Measurements from ENCODE around the gene CCNK.

- no peak for TF ChIP-seq CTCF (IDR thresholded peaks at IDR 0.05; ENCODE audit: low read depth, low read length, poor library complexity, severe bottlenecking)
- TF ChIP-seq EZH2phosphoT487 (IDR thresholded peaks at IDR 0.05; ENCODE audit: borderline replicate concordance, low read length): no peak
Observed at GRCh38 chr14:99481745-99482099, 513 bp downstream of the CCNK start.
